K562 (cell line): ENCODE data around the gene ZNF385D.

Experiments
- PHF8 ChIP-seq: fragments of 200-600 bp; sonication (generic); IDR thresholded peaks from 2 replicates; pipeline ENCODE4 v1.6.1; 2012; ENCODE audit warnings: mixed run types, mild to moderate bottlenecking, inconsistent platforms, low read length, moderate library complexity, borderline replicate concordance
- TF ChIP-seq, protein P1 (sequence below): sonication (generic); formaldehyde crosslinking; IDR thresholded peaks from 2 replicates; pipeline ENCODE4 v1.8.0; 2022; ENCODE audit warnings: mild to moderate bottlenecking, missing genetic modification reagents, borderline replicate concordance

DNA sequence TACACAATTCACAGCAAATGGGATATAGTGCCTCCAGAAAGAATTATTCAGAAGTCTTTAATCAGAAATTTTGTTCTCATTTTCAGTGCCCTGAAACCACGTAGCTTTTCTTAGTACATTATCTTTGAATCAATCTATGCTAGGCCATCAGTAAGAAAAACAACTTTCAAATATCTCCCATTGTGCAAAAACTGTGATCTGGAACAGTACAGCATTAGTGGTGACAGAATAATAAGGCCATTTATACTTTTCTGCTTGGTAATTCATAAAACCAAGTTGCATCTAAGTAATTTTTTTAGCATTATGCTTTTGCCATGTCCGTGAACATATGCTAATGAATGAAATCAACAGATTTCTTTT lies 35.4 kb upstream of the ZNF385D start:
- TF ChIP-seq PHF8, result no peak
- TF ChIP-seq, protein P1, sequence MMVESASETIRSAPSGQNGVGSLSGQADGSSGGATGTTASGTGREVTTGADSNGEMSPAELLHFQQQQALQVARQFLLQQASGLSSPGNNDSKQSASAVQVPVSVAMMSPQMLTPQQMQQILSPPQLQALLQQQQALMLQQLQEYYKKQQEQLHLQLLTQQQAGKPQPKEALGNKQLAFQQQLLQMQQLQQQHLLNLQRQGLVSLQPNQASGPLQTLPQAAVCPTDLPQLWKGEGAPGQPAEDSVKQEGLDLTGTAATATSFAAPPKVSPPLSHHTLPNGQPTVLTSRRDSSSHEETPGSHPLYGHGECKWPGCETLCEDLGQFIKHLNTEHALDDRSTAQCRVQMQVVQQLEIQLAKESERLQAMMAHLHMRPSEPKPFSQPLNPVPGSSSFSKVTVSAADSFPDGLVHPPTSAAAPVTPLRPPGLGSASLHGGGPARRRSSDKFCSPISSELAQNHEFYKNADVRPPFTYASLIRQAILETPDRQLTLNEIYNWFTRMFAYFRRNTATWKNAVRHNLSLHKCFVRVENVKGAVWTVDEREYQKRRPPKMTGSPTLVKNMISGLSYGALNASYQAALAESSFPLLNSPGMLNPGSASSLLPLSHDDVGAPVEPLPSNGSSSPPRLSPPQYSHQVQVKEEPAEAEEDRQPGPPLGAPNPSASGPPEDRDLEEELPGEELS, result no peak
